ENCODE measurements around the gene ITGB1BP1.

ITGB1BP1 gene

DNA sequence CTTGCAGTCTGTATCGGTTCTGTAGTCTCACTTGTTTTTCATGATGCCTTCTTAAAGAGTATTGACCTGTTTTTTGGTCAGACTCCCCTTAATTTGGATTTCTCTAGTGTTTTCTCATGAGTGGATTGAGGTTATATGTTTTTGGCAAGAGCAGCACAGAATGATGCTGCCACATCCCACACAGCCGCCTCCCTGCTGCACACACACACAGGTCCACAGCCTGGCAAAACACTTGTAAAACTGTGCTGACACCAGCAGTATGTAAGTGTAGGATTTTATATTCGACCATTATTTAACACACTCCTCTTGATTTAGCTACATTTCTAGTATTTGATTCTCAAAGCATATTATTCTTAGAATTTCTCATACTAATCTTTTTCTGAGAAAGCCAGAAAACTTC, 68.1 kb downstream of the ITGB1BP1 start:
- Histone ChIP-seq H3K9me3 (ENCODE audit: severe bottlenecking) (no peaks in the 10 kb centered on the region), H3K36me3 (ENCODE audit: low read depth) (peaks cover 100% of the 10 kb centered on the region), H3K27me3 (ENCODE audit: insufficient read depth, poor library complexity, severe bottlenecking) (no peaks in the 10 kb centered on the region), H3K27ac (ENCODE audit: poor library complexity, severe bottlenecking) (no peak overlapping the region), H3K4me1 (ENCODE audit: insufficient read depth, poor library complexity, severe bottlenecking) (no peaks in the 10 kb centered on the region), H3K4me3 (ENCODE audit: severe bottlenecking) (no peak overlapping the region)
- DNase-seq (ENCODE audit: low spot score), result no peak
- ATAC-seq (ENCODE audit: low read depth), result no peak
- no peak for TF ChIP-seq CTCF (IDR thresholded peaks at IDR 0.05; ENCODE audit: poor library complexity, severe bottlenecking)

GRCh38 chr2:9354318-9354717, 69.0 kb downstream of the ITGB1BP1 start:
- peaks cover 100% of the 10 kb centered on the region for H3K36me3 ChIP-seq (ENCODE audit: low read depth)
- no peak for DNase-seq (ENCODE audit: low spot score)

More at GRCh38 chr2:9354318-9354717, 69.0 kb downstream of the ITGB1BP1 start:
- Histone ChIP-seq H3K4me1 (ENCODE audit: insufficient read depth, poor library complexity, severe bottlenecking) (no peaks in the 10 kb centered on the region), H3K4me3 (ENCODE audit: severe bottlenecking) (no peak overlapping the region), H3K9me3 (ENCODE audit: severe bottlenecking) (no peaks in the 10 kb centered on the region), H3K27ac (ENCODE audit: poor library complexity, severe bottlenecking) (no peak overlapping the region), H3K27me3 (ENCODE audit: insufficient read depth, poor library complexity, severe bottlenecking) (no peaks in the 10 kb centered on the region)
- ATAC-seq (ENCODE audit: low read depth), result no peak
- TF ChIP-seq CTCF (IDR thresholded peaks at IDR 0.05; ENCODE audit: poor library complexity, severe bottlenecking), result no peak
